Stimulated activated CD4-positive, alpha-beta T cell treated with anti-CD3 and anti-CD28 coated beads, Interleukin-1b, Interleukin-23, amount 100 ng/mL, for 48 hours (primary cell): ENCODE data around the gene NOP14.

ENCODE experiments used
- DNase-seq: peaks from one replicate; pipeline ENCODE4 v3.0.0-alpha.2; 2020

NOP14 gene

GRCh38 chr4:2908686-2909085 lies 54.5 kb downstream of the NOP14 start:
- no peak for DNase-seq

- DNase-seq = no peak
Observed at GRCh38 chr4:2907706-2908293, 55.4 kb downstream of the NOP14 start.

- DNase-seq = no peak
Observed at GRCh38 chr4:2907226-2907625, 56.0 kb downstream of the NOP14 start.

GRCh38 chr4:2906218-2906617 lies 57.0 kb downstream of the NOP14 start:
- DNase-seq = no peak

GRCh38 chr4:2905544-2905943 lies 57.7 kb downstream of the NOP14 start:
- no peak for DNase-seq

- DNase-seq = no peak
Observed at GRCh38 chr4:2902126-2902525, 61.1 kb downstream of the NOP14 start.

GRCh38 chr4:2901186-2901585 lies 62.0 kb downstream of the NOP14 start:
- DNase-seq = no peak

GRCh38 chr4:2900741-2901140 lies 62.5 kb downstream of the NOP14 start:
- DNase-seq = no peak

- no peak for DNase-seq
Observed at GRCh38 chr4:2898001-2898400, 65.2 kb downstream of the NOP14 start.

- no peak for DNase-seq
Observed at GRCh38 chr4:2893772-2894171, 69.4 kb downstream of the NOP14 start.

- no peak for DNase-seq
Observed at GRCh38 chr4:2891294-2891693, 71.9 kb downstream of the NOP14 start.

- no peak for DNase-seq
Observed at GRCh38 chr4:2888886-2889285, 74.3 kb downstream of the NOP14 start.
